CD4-positive, alpha-beta T cell (primary cell): ENCODE results near the gene IGDCC3. TPM values are rescaled to one million over a fixed set of nuclear protein-coding genes. Genes with fewer than 3 reads are reported as not detected.

Experiments
- ATAC-seq: fragments of 200-7000 bp; cut with Tn5 transposase; one replicate; pipeline ENCODE4 v1.10.0; 2022; ENCODE audit warnings: mild to moderate bottlenecking; ENCODE audit not compliant: poor library complexity
- CTCF ChIA-PET: fragments of 350-600 bp; sonication (Branson Sonifier 250); formaldehyde crosslinking; loops from one replicate; lab custom pipeline; 2021; ENCODE audit warnings: antibody characterized with exemption, inconsistent platforms; lab: Charles Lee
- POLR2A ChIA-PET: fragments of 350-600 bp; sonication (Branson Sonifier 250); formaldehyde crosslinking; loops from one replicate; lab custom pipeline; 2021; ENCODE audit warnings: antibody characterized with exemption, inconsistent platforms; lab: Charles Lee
- DNase-seq, 14 experiments: peaks; one replicate each; pipeline ENCODE4 v3.0.0-alpha.2; 2013 to 2020; ENCODE audit warnings: mixed read lengths in 2 of 14
- H3K27ac ChIP-seq, 2 donors: one replicate each; pipeline versions ENCODE4 v1.5.1 to v1.7.0; 2013; ENCODE audit warnings: low read length in 2 of 2, low read depth in 1 of 2, mild to moderate bottlenecking in 1 of 2
- H3K27me3 ChIP-seq, 2 experiments: 1 replicate in 1 of 2; 2 replicates in 1 of 2; pipeline versions ENCODE4 v1.6.1 to v1.7.0; 2013; ENCODE audit warnings: low read length in 2 of 2, control low read depth in 1 of 2, mild to moderate bottlenecking in 1 of 2, moderate library complexity in 1 of 2; ENCODE audit not compliant: insufficient read depth in 2 of 2, control insufficient read depth in 1 of 2
- H3K36me3 ChIP-seq: one replicate; pipeline ENCODE4 v1.6.1; 2013; ENCODE audit warnings: low read length, control low read depth; ENCODE audit not compliant: insufficient read depth
- H3K4me1 ChIP-seq: one replicate; pipeline ENCODE4 v1.6.1; 2013; ENCODE audit warnings: low read length, control low read depth; ENCODE audit not compliant: insufficient read depth
- H3K4me3 ChIP-seq: one replicate; pipeline ENCODE4 v1.5.1; 2013; ENCODE audit warnings: mild to moderate bottlenecking, low read length, moderate library complexity
- H3K9me3 ChIP-seq, 2 experiments: 1 replicate in 1 of 2; 2 replicates in 1 of 2; pipeline versions ENCODE4 v1.6.1 to v1.7.0; 2013; ENCODE audit warnings: low read length in 2 of 2, mild to moderate bottlenecking in 2 of 2, control low read depth in 1 of 2, moderate library complexity in 1 of 2; ENCODE audit not compliant: control insufficient read depth in 1 of 2, insufficient read depth in 1 of 2
- H3K27ac Mint-ChIP-seq: one replicate; pipeline ENCODE4 v1.8.0; 2020; ENCODE audit warnings: mixed read lengths
- H3K27me3 Mint-ChIP-seq: one replicate; pipeline ENCODE4 v1.8.0; 2021; ENCODE audit warnings: mixed read lengths
- H3K36me3 Mint-ChIP-seq: one replicate; pipeline ENCODE4 v1.8.0; 2021; ENCODE audit warnings: low read depth, mixed read lengths
- H3K4me1 Mint-ChIP-seq: one replicate; pipeline ENCODE4 v1.8.0; 2021; ENCODE audit warnings: low read depth, mixed read lengths
- H3K4me3 Mint-ChIP-seq: one replicate; pipeline ENCODE4 v1.8.0; 2020; ENCODE audit warnings: mild to moderate bottlenecking, mixed read lengths
- H3K9me3 Mint-ChIP-seq: one replicate; pipeline ENCODE4 v1.8.0; 2020; ENCODE audit warnings: mixed read lengths
- intact Hi-C, 2 experiments: fragments of 100-400 bp; cut with DNase I in 1 of 2; cut with micrococcal nuclease in 1 of 2; formaldehyde crosslinking; loops; one replicate each; pipeline versions ENCODE4 v1.15.1 to v1.9.0; 2023 to 2025; cut with DNase I, micrococcal nuclease
- total RNA-seq, 174 experiments: library from RNA in 2 of 174; stranded (reverse) in 2 of 174; gene quantifications; one replicate each; pipeline ENCODE4 v1.2.3 and lab custom pipeline; 2021 to 2026
- TF ChIP-seq, protein P1 (sequence below): fragments of 200-600 bp; IDR thresholded peaks from one replicate; pipeline ENCODE4 v1.8.0; 2022; ENCODE audit warnings: antibody characterized with exemption, mild to moderate bottlenecking

Gene IGDCC3
- total RNA-seq, 2 experiments from 2014 or later: not detected

DNA sequence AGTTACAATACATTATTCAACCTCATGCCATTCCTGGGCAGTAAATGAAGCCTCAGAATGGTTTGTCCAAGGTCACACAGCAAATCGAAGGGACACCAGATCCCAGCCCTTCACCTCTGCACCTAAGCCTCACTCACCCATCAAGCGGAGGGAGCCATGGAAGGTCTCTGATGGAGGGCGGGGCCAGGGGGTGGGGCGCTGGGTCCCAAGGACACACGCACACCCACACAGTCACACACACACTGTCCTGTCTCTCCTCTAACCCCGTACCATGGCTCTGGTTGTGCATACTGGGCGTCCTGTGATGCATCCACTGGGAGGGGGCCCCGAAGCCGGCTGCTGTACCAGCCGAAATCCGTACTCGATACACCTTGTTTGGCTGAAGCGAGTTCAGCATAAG lies 15.3 kb upstream of the IGDCC3 start:
- POLR2A ChIA-PET: no interaction called here
- TF ChIP-seq, protein P1, sequence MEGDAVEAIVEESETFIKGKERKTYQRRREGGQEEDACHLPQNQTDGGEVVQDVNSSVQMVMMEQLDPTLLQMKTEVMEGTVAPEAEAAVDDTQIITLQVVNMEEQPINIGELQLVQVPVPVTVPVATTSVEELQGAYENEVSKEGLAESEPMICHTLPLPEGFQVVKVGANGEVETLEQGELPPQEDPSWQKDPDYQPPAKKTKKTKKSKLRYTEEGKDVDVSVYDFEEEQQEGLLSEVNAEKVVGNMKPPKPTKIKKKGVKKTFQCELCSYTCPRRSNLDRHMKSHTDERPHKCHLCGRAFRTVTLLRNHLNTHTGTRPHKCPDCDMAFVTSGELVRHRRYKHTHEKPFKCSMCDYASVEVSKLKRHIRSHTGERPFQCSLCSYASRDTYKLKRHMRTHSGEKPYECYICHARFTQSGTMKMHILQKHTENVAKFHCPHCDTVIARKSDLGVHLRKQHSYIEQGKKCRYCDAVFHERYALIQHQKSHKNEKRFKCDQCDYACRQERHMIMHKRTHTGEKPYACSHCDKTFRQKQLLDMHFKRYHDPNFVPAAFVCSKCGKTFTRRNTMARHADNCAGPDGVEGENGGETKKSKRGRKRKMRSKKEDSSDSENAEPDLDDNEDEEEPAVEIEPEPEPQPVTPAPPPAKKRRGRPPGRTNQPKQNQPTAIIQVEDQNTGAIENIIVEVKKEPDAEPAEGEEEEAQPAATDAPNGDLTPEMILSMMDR: no peak
- intact Hi-C loops: no loop called here

DNA sequence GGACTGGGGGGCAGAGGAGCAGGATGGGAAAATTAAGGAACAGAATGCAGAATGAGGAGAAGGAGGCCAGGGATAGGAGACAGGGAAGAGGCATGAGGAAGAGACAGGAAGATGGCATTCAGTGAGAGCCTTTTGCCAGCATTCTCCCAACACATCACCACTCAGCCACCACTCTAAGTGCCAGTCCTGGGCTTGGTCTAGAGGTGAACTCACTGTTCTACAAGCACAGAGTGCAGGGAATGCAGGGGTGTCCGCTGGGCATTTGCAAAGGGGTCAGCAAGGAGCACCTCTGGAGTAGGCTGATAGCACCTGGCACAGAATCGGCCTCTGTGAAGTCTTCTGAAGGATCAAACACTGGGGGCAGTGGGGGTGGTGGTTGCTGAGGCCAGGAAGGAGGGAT lies 14.6 kb upstream of the IGDCC3 start:
- Mint-ChIP-seq H3K4me3 (no peak overlapping the region), H3K27ac (no peak overlapping the region), H3K9me3 (no peaks in the 10 kb centered on the region), H3K27me3 (peaks cover 60% of the 10 kb centered on the region), H3K36me3 (no peaks in the 10 kb centered on the region), H3K4me1 (peaks cover 11% of the 10 kb centered on the region)
- Histone ChIP-seq H3K9me3 (no peaks in the 10 kb centered on the region), H3K27ac (no peak overlapping the region), H3K27me3 (peaks cover 40 to 50% of the 10 kb centered on the region in 2 experiments), H3K4me3 (no peak overlapping the region), H3K36me3 (no peaks in the 10 kb centered on the region), H3K4me1 (peaks cover 9% of the 10 kb centered on the region)
- POLR2A ChIA-PET: no interaction called here
- CTCF ChIA-PET: no interaction called here
- intact Hi-C loops: no loop called here
- DNase-seq (no peak), ATAC-seq (no peak)
- TF ChIP-seq, protein P1: no peak

More for the DNA sequence above, 15.3 kb upstream of the IGDCC3 start:
- Histone ChIP-seq H3K4me3 (no peak overlapping the region), H3K27me3 (peaks cover 43 to 57% of the 10 kb centered on the region in 2 experiments), H3K4me1 (peaks cover 9% of the 10 kb centered on the region), H3K27ac (no peak overlapping the region), H3K36me3 (no peaks in the 10 kb centered on the region), H3K9me3 (no peaks in the 10 kb centered on the region)
- Mint-ChIP-seq H3K4me1 (peaks cover 11% of the 10 kb centered on the region), H3K9me3 (no peaks in the 10 kb centered on the region), H3K36me3 (no peaks in the 10 kb centered on the region), H3K27me3 (peaks cover 67% of the 10 kb centered on the region), H3K27ac (no peak overlapping the region), H3K4me3 (no peak overlapping the region)
- CTCF ChIA-PET: interaction anchor here (0.9 to 1.6 kb wide), 2 partner anchors 12 to 95 kb away, joined by 4 read pairs; no protein-coding TSS in a partner anchor
- no peak for DNase-seq
- no peak for ATAC-seq

DNA sequence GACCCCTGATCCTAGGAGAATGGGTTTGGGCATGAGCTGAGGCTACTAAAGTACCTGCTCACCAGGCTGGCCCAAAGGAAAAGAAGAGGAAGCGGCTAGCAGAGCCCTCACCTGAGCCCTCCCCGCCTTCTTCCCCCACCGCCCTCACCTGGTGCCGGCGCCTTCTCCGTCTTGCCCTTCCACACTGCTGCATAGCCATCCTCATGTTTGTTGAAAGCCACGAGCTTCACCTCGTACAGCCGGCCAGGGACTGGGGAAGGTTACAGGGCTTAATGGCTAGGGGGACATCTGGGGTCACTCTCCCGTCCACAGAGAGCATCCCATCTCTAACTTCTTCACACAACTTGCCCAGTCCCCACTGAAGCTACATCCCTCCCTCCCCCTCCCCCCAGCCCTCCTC lies 13.9 kb upstream of the IGDCC3 start:
- H3K4me3 ChIP-seq: no peak overlapping the region
- no peaks in the 10 kb centered on the region for H3K36me3 ChIP-seq
- intact Hi-C loops: no loop called here
- Mint-ChIP-seq H3K27me3 (peaks cover 53% of the 10 kb centered on the region), H3K9me3 (no peaks in the 10 kb centered on the region), H3K27ac (no peak overlapping the region), H3K36me3 (no peaks in the 10 kb centered on the region), H3K4me1 (peaks cover 7% of the 10 kb centered on the region), H3K4me3 (no peak overlapping the region)
- ChIA-PET CTCF (no interaction called here), POLR2A (no interaction called here)
- TF ChIP-seq, protein P1: no peak
- DNase-seq: no peak
- H3K9me3 ChIP-seq: no peaks in the 10 kb centered on the region
- no peak overlapping the region for H3K27ac ChIP-seq
- H3K4me1 ChIP-seq: peaks cover 7% of the 10 kb centered on the region
- ATAC-seq: no peak
- peaks cover 35 to 44% of the 10 kb centered on the region in 2 experiments for H3K27me3 ChIP-seq
